ENCODE data around the gene ZNF80.
A peak's percentile ranks its signal among the peaks of the same experiment; 100 is the strongest.
"Not testable (repeated sequence)": the region's sequence is repeated elsewhere in the genome, so short reads cannot be mapped to it uniquely, and the experiment has no call there.

The ZNF80 gene

GRCh38 chr3:114237478-114237877 lies at the start of gene ZNF80:
Gene ZNF80 (minus strand): TSS chr3:114237578. CDS start chr3:114237074, 504 bp downstream.
- not testable (repeated sequence) for H3K27me3 Mint-ChIP-seq, ATAC-seq, DNase-seq, H3K9me3 Mint-ChIP-seq
- peaks cover 71% of the 10 kb centered on the region for H3K4me1 Mint-ChIP-seq
- peak within 1 kb of the TSS in 1 of 2 donors; percentile 5 for H3K27ac Mint-ChIP-seq
- peak within 1 kb of the TSS; percentile 35 to 81 for H3K4me3 Mint-ChIP-seq

GRCh38 chr3:114286266-114286665 lies 48.9 kb upstream of the ZNF80 start:
- H3K27ac Mint-ChIP-seq = peak overlapping the region; percentile 95 to 96
- peaks cover 45% of the 10 kb centered on the region for H3K4me1 Mint-ChIP-seq
- H3K27me3 Mint-ChIP-seq = no peaks in the 10 kb centered on the region
- ATAC-seq (no peak), DNase-seq (no peak)
- H3K4me3 Mint-ChIP-seq = peak overlapping the region; percentile 60 to 72
- peaks cover 4 to 6% of the 10 kb centered on the region in 2 donors for H3K9me3 Mint-ChIP-seq

- H3K9me3 Mint-ChIP-seq = peaks cover 4 to 6% of the 10 kb centered on the region in 2 donors
- peaks cover 40% of the 10 kb centered on the region for H3K4me1 Mint-ChIP-seq
- peak overlapping the region; percentile 60 to 72 for H3K4me3 Mint-ChIP-seq
- peak; percentile 82 for ATAC-seq
- no peak for DNase-seq
- H3K27ac Mint-ChIP-seq = peak overlapping the region; percentile 95 to 96
- H3K27me3 Mint-ChIP-seq = no peaks in the 10 kb centered on the region
Observed at GRCh38 chr3:114285648-114286230, 48.4 kb upstream of the ZNF80 start.

- no peak overlapping the region for H3K27ac Mint-ChIP-seq
- no peaks in the 10 kb centered on the region for H3K27me3 Mint-ChIP-seq
- peaks cover 29% of the 10 kb centered on the region for H3K4me1 Mint-ChIP-seq
- no peak for DNase-seq
- H3K9me3 Mint-ChIP-seq = peaks cover 4 to 6% of the 10 kb centered on the region in 2 donors
- no peak overlapping the region for H3K4me3 Mint-ChIP-seq
- no peak for ATAC-seq
Observed at GRCh38 chr3:114284644-114285043, 47.3 kb upstream of the ZNF80 start.

GRCh38 chr3:114276856-114277255 lies 39.5 kb upstream of the ZNF80 start:
- not testable (repeated sequence) for ATAC-seq, H3K27me3 Mint-ChIP-seq, H3K4me3 Mint-ChIP-seq, DNase-seq, H3K4me1 Mint-ChIP-seq
- peaks cover 23 to 24% of the 10 kb centered on the region in 2 donors for H3K9me3 Mint-ChIP-seq
- peak overlapping the region in 1 of 2 donors; percentile 27 for H3K27ac Mint-ChIP-seq

GRCh38 chr3:114274929-114275328 lies 37.6 kb upstream of the ZNF80 start:
- Mint-ChIP-seq H3K27me3 (no peaks in the 10 kb centered on the region), H3K4me1 (no peaks in the 10 kb centered on the region), H3K9me3 (peaks cover 36 to 39% of the 10 kb centered on the region in 2 donors), H3K27ac (no peak overlapping the region), H3K4me3 (no peak overlapping the region)
- DNase-seq = no peak
- no peak for ATAC-seq

- H3K4me1 Mint-ChIP-seq = no peaks in the 10 kb centered on the region
- DNase-seq (no peak), ATAC-seq (no peak)
- no peaks in the 10 kb centered on the region for H3K27me3 Mint-ChIP-seq
- no peak overlapping the region for H3K4me3 Mint-ChIP-seq
- no peak overlapping the region for H3K27ac Mint-ChIP-seq
- peaks cover 50 to 52% of the 10 kb centered on the region in 2 donors for H3K9me3 Mint-ChIP-seq
Observed at GRCh38 chr3:114272271-114272670, 34.9 kb upstream of the ZNF80 start.

- H3K9me3 Mint-ChIP-seq = peaks cover 60 to 73% of the 10 kb centered on the region in 2 donors
- no peak overlapping the region for H3K4me3 Mint-ChIP-seq
- H3K27me3 Mint-ChIP-seq = no peaks in the 10 kb centered on the region
- ATAC-seq = no peak
- no peak for DNase-seq
- no peaks in the 10 kb centered on the region for H3K4me1 Mint-ChIP-seq
- no peak overlapping the region for H3K27ac Mint-ChIP-seq
Observed at GRCh38 chr3:114270019-114270418, 32.6 kb upstream of the ZNF80 start.

- Mint-ChIP-seq H3K27ac (no peak overlapping the region), H3K27me3 (no peaks in the 10 kb centered on the region), H3K4me3 (no peak overlapping the region), H3K4me1 (no peaks in the 10 kb centered on the region), H3K9me3 (peaks cover 12 to 48% of the 10 kb centered on the region in 2 donors)
- no peak for DNase-seq
- no peak for ATAC-seq
Observed at GRCh38 chr3:114260152-114260551, 22.8 kb upstream of the ZNF80 start.

- no peak for DNase-seq
- ATAC-seq = no peak
- peaks cover 11 to 46% of the 10 kb centered on the region in 2 donors for H3K9me3 Mint-ChIP-seq
- no peaks in the 10 kb centered on the region for H3K4me1 Mint-ChIP-seq
- no peak overlapping the region for H3K4me3 Mint-ChIP-seq
- H3K27me3 Mint-ChIP-seq = no peaks in the 10 kb centered on the region
- no peak overlapping the region for H3K27ac Mint-ChIP-seq
Observed at GRCh38 chr3:114259566-114259965, 22.2 kb upstream of the ZNF80 start.

GRCh38 chr3:114253505-114253904 lies 16.1 kb upstream of the ZNF80 start:
- DNase-seq (no peak), ATAC-seq (no peak)
- peaks cover 13 to 25% of the 10 kb centered on the region in 2 donors for H3K9me3 Mint-ChIP-seq
- peak overlapping the region in 1 of 2 donors; percentile 10 for H3K27ac Mint-ChIP-seq
- no peaks in the 10 kb centered on the region for H3K27me3 Mint-ChIP-seq
- no peak overlapping the region for H3K4me3 Mint-ChIP-seq
- peaks cover 15% of the 10 kb centered on the region for H3K4me1 Mint-ChIP-seq

GRCh38 chr3:114252954-114253353 lies 15.6 kb upstream of the ZNF80 start:
- Mint-ChIP-seq H3K27me3 (no peaks in the 10 kb centered on the region), H3K27ac (no peak overlapping the region)

GRCh38 chr3:114242947-114243346 lies 5.6 kb upstream of the ZNF80 start:
- H3K27ac Mint-ChIP-seq = peak overlapping the region; percentile 59 to 77
- peaks cover 47% of the 10 kb centered on the region for H3K4me1 Mint-ChIP-seq
- H3K27me3 Mint-ChIP-seq = no peaks in the 10 kb centered on the region
- H3K9me3 Mint-ChIP-seq = peaks cover 35 to 37% of the 10 kb centered on the region in 2 donors
- ATAC-seq = peak; percentile 95
- peak; percentile 44 to 63 for DNase-seq
- peak overlapping the region; percentile 22 to 43 for H3K4me3 Mint-ChIP-seq

More at GRCh38 chr3:114252954-114253353, 15.6 kb upstream of the ZNF80 start:
- H3K4me1 Mint-ChIP-seq = peaks cover 15% of the 10 kb centered on the region
- ATAC-seq (peak; percentile 62), DNase-seq (no peak)
- H3K4me3 Mint-ChIP-seq = no peak overlapping the region
- peaks cover 15 to 28% of the 10 kb centered on the region in 2 donors for H3K9me3 Mint-ChIP-seq

- peak overlapping the region in 1 of 2 donors; percentile 1 for H3K27ac Mint-ChIP-seq
- DNase-seq (no peak), ATAC-seq (peak; percentile 56)
- H3K4me1 Mint-ChIP-seq = peaks cover 52% of the 10 kb centered on the region
- H3K4me3 Mint-ChIP-seq = peak overlapping the region in 1 of 2 donors; percentile 23
- H3K9me3 Mint-ChIP-seq = peaks cover 21 to 30% of the 10 kb centered on the region in 2 donors
- no peaks in the 10 kb centered on the region for H3K27me3 Mint-ChIP-seq
Observed at GRCh38 chr3:114241262-114241661, 3.9 kb upstream of the ZNF80 start.

- not testable (repeated sequence) for ATAC-seq, H3K9me3 Mint-ChIP-seq, H3K27ac Mint-ChIP-seq, H3K4me3 Mint-ChIP-seq, H3K27me3 Mint-ChIP-seq, DNase-seq
- H3K4me1 Mint-ChIP-seq = peaks cover 71% of the 10 kb centered on the region
Observed at GRCh38 chr3:114238146-114238785, 888 bp upstream of the ZNF80 start.

GRCh38 chr3:114235431-114235830 lies 1.9 kb downstream of the ZNF80 start:
- H3K4me1 Mint-ChIP-seq = peaks cover 74% of the 10 kb centered on the region
- ATAC-seq (no peak), DNase-seq (no peak)
- peak overlapping the region; percentile 57 to 81 for H3K4me3 Mint-ChIP-seq
- no peaks in the 10 kb centered on the region for H3K27me3 Mint-ChIP-seq
- H3K27ac Mint-ChIP-seq = peak overlapping the region in 1 of 2 donors; percentile 80
- H3K9me3 Mint-ChIP-seq = peaks cover 0 to 8% of the 10 kb centered on the region in 2 donors

Measured in stimulated activated naive CD8-positive, alpha-beta T cell treated with anti-CD3 and anti-CD28 coated beads, Interleukin-15, amount 100 ng/mL, for 72 hours (primary cell).